Activated CD4-positive, alpha-beta T cell treated with anti-CD3 and anti-CD28 coated beads, Interleukin-2, Interleukin-4, amounts not matched to agents 100 ng/mL and 50 ng/mL, durations not matched to agents 16 hours and 8 hours (primary cell): Measurements from ENCODE around the gene OR2Z1.

ENCODE experiments used
- DNase-seq: peaks from one replicate; pipeline ENCODE4 v3.0.0-alpha.2; 2020; ENCODE audit warnings: low spot score

OR2Z1 gene, protein sequence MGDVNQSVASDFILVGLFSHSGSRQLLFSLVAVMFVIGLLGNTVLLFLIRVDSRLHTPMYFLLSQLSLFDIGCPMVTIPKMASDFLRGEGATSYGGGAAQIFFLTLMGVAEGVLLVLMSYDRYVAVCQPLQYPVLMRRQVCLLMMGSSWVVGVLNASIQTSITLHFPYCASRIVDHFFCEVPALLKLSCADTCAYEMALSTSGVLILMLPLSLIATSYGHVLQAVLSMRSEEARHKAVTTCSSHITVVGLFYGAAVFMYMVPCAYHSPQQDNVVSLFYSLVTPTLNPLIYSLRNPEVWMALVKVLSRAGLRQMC

DNA sequence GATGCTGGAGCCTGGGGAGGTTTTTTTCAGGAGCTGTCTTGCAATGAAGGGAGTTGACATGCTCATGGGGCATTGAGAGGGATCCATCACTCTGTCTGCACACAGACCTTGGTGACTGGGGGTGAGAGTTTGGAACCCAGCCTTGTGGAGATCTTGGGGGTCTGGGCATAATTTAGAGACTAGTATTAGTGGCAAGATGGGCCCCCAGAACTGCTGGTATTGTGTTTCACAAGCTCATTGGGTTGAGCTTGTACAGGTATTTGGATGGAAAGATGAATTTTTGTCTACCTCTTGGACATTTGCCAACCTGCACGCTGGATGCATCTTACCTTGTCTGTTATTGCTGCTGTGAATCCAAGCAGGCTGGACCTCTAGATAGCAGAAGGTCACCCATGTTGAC is at the start of gene OR2Z1:
Gene OR2Z1 (plus strand): TSS at position 301 of the 400 bp plus-strand sequence. CDS start 9,395 bp downstream, outside the sequence.
- no peak for DNase-seq

DNA sequence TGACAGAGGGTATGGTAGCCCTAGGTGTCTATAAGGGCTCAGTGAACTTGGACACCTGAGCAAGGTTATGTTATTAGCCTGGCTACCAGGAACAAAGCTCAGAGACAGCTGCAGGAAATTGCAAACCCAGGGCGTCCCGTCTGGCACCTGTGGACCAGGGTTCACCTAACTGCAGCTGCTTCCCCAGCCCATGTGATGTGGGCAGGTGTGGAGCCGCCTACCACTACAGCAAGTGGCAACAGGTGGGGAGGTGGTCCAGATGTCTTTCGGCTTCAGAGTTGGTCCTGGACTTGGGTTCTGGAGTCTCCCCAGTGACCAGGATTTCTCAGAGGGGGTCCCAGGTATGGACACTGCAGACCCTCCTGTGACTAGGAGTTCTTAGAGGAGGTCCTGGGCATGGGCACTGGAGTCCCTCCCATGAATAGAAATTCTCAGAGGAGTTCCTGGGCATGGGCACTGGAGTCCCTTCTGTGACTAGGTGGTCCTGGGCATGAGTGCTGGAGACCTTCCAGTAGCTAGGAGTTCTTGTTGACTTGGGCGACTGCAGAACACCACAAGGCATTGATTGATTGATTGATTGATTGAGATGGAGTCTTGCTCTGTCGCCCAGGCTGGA is 48.0 kb upstream of the OR2Z1 start:
- DNase-seq = no peak

DNA sequence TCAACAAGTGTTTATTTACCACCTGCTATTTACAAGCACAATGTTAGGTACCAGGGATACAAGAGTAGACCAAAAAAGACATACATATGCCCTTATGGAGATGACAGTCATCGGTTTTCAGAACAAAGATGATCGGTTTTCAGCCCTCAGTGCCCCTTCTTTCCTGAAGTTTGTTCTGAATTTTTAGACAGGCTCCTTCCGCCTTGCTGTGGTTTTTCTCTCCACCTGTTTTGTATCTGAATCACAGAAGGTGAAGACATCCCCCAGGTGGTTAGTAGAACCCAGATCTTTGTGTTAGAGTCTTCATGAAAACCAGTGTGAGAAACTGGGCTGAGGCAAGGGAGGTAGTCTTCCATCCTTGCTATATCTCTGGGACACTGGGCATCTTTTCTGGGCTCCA is 46.4 kb upstream of the OR2Z1 start:
- DNase-seq = no peak

DNA sequence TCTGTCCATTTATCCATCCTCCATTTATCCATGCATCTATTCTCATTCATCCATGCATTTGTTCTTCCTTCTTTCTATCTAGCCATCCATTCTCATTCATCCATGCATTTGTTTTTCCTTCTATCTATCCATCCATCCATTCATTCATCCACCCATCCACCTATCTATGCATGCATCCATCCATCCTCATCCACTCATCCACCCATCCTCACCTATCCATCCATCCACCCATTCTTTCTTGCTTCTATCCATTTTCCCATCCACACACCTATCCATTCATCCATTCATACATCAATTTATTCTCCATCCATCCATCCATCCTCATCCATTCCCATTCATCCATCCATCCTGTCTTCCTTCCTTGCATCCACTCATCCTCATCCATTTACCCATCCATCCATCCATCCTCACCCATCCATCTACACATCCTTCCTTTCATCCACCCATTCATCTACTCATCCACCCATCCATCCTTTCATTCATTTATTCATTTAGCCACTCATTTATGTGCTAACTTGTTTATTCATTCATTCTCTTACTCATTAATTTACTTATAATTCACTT is 43.1 kb upstream of the OR2Z1 start:
- DNase-seq = no peak

DNA sequence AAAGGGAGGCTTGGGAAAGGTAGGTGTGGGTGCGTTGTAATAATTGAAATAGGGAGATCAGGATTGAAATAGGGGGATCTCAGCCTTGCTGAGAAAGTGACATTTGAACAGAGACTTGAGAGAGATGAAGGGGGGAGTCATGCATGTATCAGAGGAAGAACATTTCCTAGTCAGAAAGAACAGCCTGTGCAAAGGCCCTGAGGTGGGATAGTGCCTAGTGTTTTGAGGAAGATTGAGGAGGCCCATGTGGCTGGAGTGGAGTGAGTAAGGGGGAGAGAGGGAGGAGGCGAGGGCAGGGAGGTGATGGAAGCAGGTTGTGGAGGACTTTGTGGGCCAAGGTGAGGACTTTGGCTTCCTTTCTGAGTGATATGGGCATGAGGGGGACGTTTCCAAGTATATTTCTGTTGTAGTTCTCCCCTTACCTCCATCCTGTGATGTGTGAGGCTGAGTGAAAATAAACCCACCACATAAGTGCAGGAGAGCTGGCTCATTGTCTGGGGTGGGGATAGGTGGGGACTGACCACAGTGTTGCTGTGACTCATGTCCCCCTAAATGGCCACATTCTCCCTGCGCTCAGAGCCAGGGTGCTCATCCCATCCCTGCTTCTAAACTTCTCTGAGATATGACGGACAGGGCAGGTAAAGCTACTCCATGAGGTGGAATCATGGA is 40.6 kb upstream of the OR2Z1 start:
- no peak for DNase-seq

DNA sequence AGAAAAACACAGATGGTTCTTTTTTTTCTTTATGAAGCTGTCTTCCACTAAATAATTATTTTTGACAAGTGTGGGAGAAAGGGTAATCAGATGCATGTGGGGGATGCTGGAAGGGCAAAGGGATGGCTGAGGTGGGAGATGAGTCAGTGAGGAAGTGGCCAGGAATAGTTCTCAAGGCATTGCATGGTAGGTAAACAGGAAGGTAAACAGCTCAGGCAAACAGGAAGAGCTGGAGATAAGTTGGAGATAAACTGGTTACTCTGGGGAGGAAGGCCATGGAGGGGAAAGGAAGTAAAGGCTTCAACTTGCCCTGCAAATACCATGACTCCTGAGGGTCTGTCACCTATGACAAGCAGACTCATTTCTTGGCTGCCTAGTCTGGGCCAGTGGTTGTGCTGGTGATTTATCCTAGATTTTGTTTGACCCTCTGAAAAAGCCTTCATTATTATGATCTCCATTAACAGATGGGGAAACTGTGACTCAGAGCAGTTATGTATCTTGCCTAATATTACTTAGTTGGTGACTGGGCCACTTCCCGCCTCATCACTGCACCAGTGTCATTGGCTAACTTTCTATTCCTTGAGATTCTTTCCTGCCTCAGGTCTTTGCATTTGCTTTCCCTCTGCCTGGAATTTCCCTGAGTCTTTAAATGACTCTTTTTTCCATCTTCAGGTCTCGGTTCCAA is 39.9 kb upstream of the OR2Z1 start:
- no peak for DNase-seq

DNA sequence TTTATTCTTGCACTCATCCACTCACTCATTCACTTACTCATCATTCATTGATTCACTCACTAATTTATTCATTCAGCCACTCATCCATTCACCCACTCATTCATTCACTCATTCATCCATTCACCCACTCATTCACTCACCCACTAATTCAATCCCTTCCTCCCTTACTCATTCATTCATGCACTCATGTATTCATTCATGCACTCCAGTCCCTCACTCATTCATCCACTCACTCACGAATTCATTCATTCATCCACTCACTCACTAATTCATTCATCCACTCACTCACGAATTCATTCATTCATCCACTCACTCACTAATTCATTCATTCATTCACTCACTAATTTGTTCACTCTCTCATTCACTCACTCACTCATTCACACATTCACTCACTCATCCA is 39.0 kb upstream of the OR2Z1 start:
- DNase-seq = no peak

DNA sequence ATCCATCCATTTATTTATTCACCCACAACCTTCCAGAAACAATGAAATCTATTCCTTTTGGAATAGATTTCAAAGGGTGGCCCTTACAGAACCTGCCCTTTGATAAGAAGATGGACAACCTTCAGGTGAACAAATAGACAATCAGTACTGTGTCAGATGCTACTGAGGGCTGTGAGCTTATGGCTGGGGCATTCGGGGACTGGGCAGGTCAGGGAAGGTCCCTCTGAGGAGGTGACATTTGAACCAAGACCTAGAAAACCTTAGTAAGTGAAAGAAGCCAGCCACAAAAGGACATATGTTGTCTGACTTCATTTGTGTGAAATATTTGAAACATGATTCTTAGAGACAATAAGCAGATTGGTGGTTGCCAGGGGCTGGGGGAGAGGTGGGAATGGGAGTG is 38.5 kb upstream of the OR2Z1 start:
- DNase-seq = no peak

DNA sequence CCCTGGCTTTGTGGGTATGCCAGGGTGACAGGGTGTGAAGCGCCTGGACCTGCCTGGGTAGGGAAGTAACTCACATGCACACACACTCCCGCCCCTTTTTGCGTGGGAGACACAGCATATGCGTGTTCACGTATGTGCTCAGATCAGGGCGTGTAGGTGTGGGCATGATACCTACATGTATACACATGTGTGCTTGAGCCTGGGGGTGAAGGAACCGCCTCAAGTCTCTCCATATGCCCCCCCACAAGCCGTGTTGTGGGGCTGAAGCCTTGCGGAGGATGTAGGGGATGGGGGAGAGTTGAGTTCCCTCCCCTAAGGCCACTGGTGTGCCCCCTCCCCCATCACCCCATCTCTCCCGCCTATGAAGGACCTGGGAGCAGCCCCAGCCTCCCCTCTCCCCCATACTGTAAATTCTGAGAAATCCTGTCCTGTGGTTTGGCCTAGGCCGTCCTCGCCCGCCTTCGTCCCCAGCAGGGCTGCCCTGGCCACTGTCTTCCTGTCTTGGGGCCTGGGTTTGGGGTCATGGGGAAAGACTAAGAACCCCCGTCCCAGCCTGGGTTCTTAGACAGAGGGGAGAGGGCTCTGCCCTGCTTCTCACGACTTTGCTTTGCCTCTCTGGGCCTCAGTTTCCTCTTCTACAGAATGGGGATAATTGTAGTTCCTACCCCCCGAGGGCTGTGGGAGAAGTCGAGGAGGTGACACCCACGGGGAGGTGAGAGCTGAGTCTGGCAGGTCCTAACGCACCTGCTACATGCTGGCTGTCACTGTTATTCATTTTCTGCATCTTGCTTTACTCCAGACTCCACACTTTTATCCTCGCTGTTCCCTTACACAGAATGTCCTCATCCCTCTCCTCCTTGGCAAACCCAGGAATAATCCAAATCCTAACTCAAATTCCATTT is 37.2 kb upstream of the OR2Z1 start:
- DNase-seq = no peak

DNA sequence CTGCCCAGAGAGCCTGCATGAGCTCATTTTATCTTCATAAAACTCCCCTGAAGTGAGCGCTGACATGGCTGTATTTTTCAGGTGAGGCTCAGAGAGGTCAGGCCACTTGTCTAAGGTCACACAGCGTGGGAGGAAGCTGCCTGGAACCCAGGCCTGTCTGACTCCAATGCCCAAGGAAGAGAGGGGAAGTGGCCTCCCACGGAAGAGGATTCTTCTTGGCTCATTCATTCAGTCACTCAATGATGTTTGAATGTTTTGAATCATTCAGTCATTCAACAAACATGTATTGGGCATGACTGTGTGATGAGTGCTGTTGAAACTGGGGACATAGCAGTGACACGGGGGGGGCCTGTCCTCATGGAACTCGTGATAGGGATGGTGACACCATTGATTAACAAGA is 34.9 kb upstream of the OR2Z1 start:
- DNase-seq = no peak

DNA sequence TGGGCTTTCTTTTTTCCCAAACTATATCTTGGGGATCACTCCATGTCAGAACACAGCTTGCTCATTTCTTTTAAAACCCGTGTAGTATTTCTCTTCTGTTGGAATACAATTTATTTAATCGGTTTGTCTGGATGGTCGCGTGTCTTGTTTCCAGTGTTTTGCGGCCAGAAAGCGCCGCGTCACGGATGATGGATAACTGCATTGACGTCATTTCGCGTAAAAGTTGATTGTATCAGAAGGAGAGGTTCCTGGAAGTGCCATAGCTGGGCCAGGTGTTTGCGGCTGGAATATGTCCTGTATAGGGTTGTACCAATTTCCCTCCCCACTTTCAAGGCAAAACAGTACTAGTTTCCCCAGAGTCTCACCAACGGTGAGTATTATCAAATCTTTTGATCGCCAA is 32.5 kb upstream of the OR2Z1 start:
- DNase-seq = no peak

DNA sequence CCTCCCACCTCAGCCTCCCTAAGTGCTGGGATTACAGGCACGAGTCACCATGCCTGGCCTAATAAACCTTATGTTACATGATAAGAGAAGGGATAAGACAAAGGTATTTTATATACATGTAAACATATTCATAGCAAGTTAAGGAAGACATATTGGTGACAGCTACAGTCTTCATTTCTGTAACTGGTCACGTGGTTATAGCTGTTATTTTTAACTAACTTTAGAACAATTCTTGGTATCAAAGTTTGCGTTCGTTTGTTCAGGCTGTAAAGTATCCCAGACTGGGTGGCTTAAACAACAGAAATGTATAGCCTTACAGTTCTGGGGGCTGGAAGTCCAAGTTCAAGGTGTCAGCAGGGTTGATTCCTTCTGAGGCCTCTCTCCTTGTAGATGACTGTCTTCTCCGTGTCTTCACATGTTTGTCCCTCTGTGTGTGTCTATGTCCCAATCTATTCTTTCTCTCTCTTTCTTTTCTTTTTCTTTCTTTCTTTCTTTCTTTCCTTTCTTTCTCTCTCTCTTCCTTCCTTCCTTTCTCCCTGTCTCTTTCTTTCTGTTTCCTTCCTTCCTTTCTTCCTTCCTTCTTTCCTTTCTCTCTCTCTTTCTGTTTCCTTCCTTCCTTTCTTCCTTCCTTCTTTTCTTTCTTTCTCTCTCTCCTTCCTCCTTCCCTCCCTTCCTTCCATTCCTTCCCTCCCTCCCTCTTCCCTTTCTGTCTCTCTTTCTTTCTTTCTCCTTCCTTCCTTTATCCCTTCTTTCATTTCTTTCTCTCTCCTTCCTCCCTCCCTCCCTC is 30.5 kb upstream of the OR2Z1 start:
- DNase-seq = no peak

DNA sequence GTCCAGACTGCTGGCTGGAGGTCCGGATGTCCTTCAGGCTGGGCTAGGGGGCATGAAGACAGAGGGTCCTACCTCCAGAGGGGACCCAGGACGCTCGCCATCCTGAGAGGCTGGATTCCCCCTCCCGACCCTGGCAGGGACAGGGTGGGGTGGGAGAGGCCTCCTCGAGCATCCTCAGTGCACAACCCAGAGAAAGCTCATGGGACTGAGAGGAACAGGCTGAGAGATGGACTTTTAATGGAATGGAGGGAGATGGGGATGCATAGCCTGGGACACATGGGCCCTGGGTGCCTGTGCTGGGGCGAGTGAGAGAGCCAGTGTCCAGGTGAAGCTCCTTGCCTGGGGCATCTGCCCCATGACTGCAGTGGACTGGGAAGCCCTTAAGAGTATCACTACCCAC is 25.9 kb upstream of the OR2Z1 start:
- DNase-seq = no peak

DNA sequence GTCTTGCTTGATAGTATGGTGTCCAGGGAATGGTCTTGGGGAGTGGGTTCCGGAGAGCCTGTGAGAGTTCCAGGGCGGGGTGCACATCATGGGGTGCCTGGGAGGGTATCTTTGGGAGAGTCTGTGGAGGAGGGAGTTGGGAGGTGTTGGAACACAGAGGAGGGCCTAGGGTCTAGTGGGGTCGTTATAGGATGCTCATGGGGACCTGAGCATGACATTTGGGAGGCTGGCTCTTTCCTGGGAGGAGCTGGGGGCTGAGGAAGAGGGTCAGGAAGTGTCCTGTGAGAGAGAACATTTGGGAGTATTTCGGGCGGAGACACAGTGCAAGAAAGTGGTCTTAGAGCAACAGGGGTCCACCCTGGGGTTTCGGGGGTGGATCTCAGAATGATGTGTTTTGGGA is 25.5 kb upstream of the OR2Z1 start:
- no peak for DNase-seq

DNA sequence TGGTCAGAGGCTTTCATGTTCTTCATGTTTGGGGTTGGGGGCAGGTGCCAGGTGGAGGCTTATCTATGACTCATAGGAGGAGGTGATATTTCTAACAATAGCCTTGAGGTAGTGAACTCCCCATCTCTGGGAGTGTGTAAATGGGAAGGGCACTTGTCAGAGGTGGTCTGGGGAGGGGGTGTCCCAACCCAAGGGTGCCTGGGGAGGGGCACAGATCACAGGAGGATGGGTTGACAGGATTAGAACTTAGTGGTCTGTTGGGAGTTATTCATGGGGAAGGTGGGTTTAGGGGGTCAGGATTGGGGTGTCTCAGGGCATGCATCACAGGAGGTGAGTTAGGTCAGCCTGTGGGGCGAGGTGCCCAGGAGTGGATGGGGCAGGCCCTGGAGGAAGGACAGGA is 24.4 kb upstream of the OR2Z1 start:
- DNase-seq = no peak

DNA sequence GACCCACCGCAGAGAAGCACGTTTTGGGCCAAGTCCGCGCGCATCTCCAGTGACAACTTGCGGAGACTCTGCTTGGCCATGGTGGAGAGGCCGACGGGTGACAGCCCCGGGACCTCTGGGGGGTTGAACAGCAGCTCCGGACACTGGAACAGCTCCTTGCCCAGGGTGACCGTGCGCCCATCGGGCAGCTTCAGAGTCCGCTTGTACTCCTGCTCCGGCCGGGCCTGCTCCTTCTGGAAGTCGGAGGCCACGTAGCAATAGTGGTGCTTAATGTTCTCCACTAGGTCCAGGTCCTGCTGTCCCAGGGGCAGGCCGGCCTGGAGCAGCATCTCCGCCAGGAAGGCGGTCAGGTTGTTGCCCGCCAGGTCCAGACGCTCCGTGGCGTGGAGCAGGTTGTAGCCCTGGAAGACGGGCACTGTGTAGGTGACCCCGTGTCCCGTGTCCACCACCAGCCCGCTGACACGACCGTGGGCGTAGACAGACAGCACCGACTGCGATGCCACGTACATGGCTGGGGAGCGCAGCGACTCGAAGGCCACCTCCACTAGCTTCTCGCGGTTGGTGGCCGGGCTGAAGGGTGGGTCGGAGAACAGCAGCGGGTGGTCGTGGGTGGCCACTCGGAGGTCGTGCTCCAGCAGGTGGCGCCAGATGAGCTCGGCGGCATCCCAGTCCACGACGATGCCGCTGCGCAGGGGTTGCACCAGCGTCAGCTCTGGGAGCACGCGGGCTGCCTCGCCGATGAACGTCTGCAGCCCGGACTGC is 23.6 kb upstream of the OR2Z1 start:
- no peak for DNase-seq

DNA sequence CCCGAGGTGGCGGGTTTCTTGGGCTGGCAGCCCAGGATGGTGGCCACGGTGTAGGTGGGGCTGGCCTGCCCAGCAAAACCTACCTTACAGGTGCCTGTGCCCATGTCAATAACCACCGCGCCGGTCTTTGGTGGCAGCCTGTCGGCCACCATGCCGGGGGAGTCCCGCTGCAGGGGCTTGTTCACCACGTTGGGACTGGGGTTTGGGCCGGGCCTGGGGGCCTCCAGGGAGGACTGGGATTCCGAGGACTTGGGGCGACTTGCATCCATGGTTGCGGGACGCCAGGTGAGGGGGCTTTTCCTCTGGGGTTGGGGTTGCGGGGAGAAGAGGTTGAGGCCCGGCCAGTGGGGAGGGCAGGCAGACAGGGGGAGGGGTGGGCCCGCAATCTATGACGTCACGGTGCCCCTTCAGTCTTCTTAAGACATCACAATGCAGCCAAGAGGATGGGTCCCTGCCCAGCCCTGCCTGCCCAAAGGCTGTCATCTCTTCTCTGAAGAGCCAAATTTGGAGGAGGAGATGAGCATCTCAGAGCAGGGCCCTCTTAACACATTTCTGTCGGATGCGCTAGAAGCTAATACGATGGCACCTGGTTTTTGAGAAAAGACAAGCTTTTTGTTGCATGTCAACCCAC is 22.9 kb upstream of the OR2Z1 start, which contains the start of gene ACTL9:
Gene ACTL9 (minus strand): TSS at position 363 of the 631 bp plus-strand sequence. CDS start 94 bp downstream, at position 269.
- DNase-seq = no peak

DNA sequence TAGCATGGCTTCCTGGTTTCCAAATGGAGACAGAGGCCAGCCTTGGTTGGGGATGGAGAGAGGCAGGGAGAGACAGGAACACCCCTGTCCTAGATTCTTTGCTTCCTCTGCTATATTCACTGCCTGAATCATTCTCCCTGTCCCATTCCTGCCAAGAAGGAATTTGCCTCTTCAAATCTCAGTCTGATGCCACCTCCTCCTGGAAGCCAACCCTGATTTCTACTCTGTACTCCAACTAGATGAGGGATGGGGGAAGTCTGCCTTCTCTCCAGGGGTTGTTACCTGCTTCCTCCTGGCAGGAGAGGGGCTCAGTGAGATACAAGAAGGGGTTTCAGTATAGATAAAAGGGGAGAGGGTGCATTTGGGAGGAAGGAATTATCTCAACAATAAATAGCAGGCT is 21.5 kb upstream of the OR2Z1 start:
- DNase-seq = no peak

DNA sequence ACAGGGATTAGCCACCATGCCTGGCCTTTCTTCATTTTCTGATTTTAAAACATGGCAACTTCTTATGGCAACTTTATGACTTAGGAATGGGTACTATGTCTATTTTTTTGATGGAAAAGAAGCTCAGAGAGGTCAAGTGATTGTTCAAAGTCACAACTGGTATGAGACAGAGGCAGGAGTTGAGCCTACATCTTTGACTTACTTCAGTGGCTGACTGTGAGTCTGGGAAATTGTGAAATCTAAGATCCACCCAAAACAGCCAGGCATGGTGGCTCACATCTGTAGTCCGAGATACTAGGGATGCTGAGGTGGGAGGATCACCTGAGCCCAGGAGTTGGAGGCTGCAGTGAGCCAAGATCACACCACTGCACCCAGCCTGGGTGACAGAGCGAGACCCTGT is 20.5 kb upstream of the OR2Z1 start:
- DNase-seq = no peak
